Psoas muscle (tissue), 8 donors: Measurements from ENCODE around the gene TMEM114. TPM values are rescaled to one million over a fixed set of nuclear protein-coding genes. Genes with fewer than 3 reads are reported as not detected.

Source experiments
- ATAC-seq, 4 donors: fragments of 200-7000 bp; cut with Tn5 transposase; one replicate each; pipeline ENCODE4 v1.9.1; 2020; ENCODE audit warnings: moderate library complexity in 3 of 4, mild to moderate bottlenecking in 2 of 4
- DNase-seq, 2 donors: peaks; one replicate each; pipeline ENCODE4 v3.0.0-alpha.2; 2020
- H3K27ac ChIP-seq: fragments of 200-600 bp; one replicate; pipeline ENCODE4 v1.8.0; 2022
- H3K27me3 ChIP-seq, 3 donors: fragments of 200-600 bp in 1 of 3; one replicate each; pipeline versions ENCODE4 v1.6.1 to v1.8.0; 2013 to 2022; ENCODE audit warnings: low read length in 2 of 3, mild to moderate bottlenecking in 2 of 3, moderate library complexity in 1 of 3; ENCODE audit not compliant: insufficient read depth in 3 of 3
- H3K36me3 ChIP-seq, 2 donors: fragments of 200-600 bp in 1 of 2; one replicate each; pipeline versions ENCODE4 v1.6.1 to v1.8.0; 2013 to 2022; ENCODE audit warnings: low read depth in 1 of 2, mild to moderate bottlenecking in 1 of 2, moderate library complexity in 1 of 2; ENCODE audit not compliant: insufficient read depth in 1 of 2
- H3K4me1 ChIP-seq: fragments of 200-600 bp; one replicate; pipeline ENCODE4 v1.8.0; 2022
- H3K4me3 ChIP-seq: fragments of 200-600 bp; one replicate; pipeline ENCODE4 v1.8.0; 2022; ENCODE audit warnings: mild to moderate bottlenecking
- H3K9me3 ChIP-seq: fragments of 200-600 bp; one replicate; pipeline ENCODE4 v1.8.0; 2022
- CTCF ChIP-seq: fragments of 200-600 bp; IDR thresholded peaks from one replicate; pipeline ENCODE4 v1.8.0; 2022; ENCODE audit warnings: antibody characterized with exemption
- WGBS, 3 donors: extraction: QIAGEN DNeasy Blood & Tissue Kit; methylation state at CpG; one replicate each; pipeline versions ENCODE4 v1.1.6 to v1.1.7; 2013; 5-methylcytosine and 5-hydroxymethylcytosine counted together
- intact Hi-C, 2 donors: fragments of 100-400 bp; cut with DNase I; formaldehyde crosslinking; loops; one replicate each; pipeline versions ENCODE4 v1.11.0 to v1.14.2; 2022
- polyA plus RNA-seq, 3 donors: library from polyadenylated mRNA; stranded (reverse); fragments of 200-250 nt; gene quantifications; one replicate each; pipeline ENCODE4 v1.2.3, GENCODE V29; 2013
- total RNA-seq, 4 donors: library from RNA; stranded (reverse); fragmentation: NEBNext Ultra II Directional in 2 of 4; extraction: Animal tissue kit (Norgen Biotek cat#: 25700) in 2 of 4; gene quantifications; one replicate each; pipeline versions ENCODE4 v1.2.1 to v1.2.4, GENCODE V29; 2021 to 2023
- donor health status: healthy with polysubstance abuse.
- donor health status: DM: no; HTN: no; CAD: no; lungs with moderate emphysema.
- donor health status: Bipolar disorder and iron deficiency.
- donor health status: healthy.
- donor health status: DM: yes; HTN: yes; CAD: no.
- donor health status: DM: no; HTN: no; CAD: no.
- donor health status: DM: no; HTN: no; CAD: no.
- donor health status: DM: yes; HTN: yes; CAD: no.

Gene TMEM114
- total and polyA plus RNA-seq, 7 donors: not detected

GRCh38 chr16:8591451-8591850 lies 1.1 kb upstream of the TMEM114 start:
- 92 to 100% (median 97%) methylated on average over 3 of the region's 3 CpGs for WGBS, 3 donors
- intact Hi-C loops: no loop called here
- Histone ChIP-seq H3K27me3 (peaks cover 3 to 57% (median 23%) of the 10 kb centered on the region in 3 donors), H3K9me3 (peaks cover 5% of the 10 kb centered on the region), H3K27ac (no peak overlapping the region), H3K4me1 (no peaks in the 10 kb centered on the region), H3K36me3 (no peaks in the 10 kb centered on the region), H3K4me3 (no peak overlapping the region)
- TF ChIP-seq CTCF: no peak
- DNase-seq (no peak), ATAC-seq (no peak)

- intact Hi-C loops: no loop called here
- no peak for TF ChIP-seq CTCF
- peaks cover 0 to 57% (median 23%) of the 10 kb centered on the region in 3 donors for H3K27me3 ChIP-seq
Observed at GRCh38 chr16:8590811-8591210, 500 bp upstream of the TMEM114 start.

GRCh38 chr16:8589057-8589899 lies 1.0 kb downstream of the TMEM114 start:
- Histone ChIP-seq H3K27ac (no peak overlapping the region), H3K4me1 (no peaks in the 10 kb centered on the region), H3K27me3 (peaks cover 0 to 53% (median 23%) of the 10 kb centered on the region in 3 donors), H3K36me3 (no peaks in the 10 kb centered on the region), H3K4me3 (no peak overlapping the region), H3K9me3 (no peaks in the 10 kb centered on the region)
- intact Hi-C loops: no loop called here
- DNase-seq (no peak), ATAC-seq (peak in 1 of 4 donors; percentile 16)
- 0 to 1% (median 1%) methylated on average over 56 to 64 of the region's 64 CpGs for WGBS, 3 donors
- TF ChIP-seq CTCF: no peak

More at GRCh38 chr16:8590811-8591210, 500 bp upstream of the TMEM114 start:
- ATAC-seq: no peak
- no peak overlapping the region for H3K4me3 ChIP-seq
- no peaks in the 10 kb centered on the region for H3K9me3 ChIP-seq
- H3K36me3 ChIP-seq: no peaks in the 10 kb centered on the region
- WGBS, 3 donors: 93 to 97% (median 97%) methylated on average over 3 of the region's 3 CpGs
- DNase-seq: no peak
- H3K27ac ChIP-seq: no peak overlapping the region
- no peaks in the 10 kb centered on the region for H3K4me1 ChIP-seq

GRCh38 chr16:8588682-8589056 lies 1.6 kb downstream of the TMEM114 start:
- intact Hi-C loops: no loop called here
- no peak for TF ChIP-seq CTCF
- no peaks in the 10 kb centered on the region for H3K4me1 ChIP-seq
- H3K27me3 ChIP-seq: peaks cover 0 to 51% (median 23%) of the 10 kb centered on the region in 3 donors
- no peak overlapping the region for H3K4me3 ChIP-seq
- H3K36me3 ChIP-seq: no peaks in the 10 kb centered on the region
- no peak for ATAC-seq
- DNase-seq: no peak
- no peaks in the 10 kb centered on the region for H3K9me3 ChIP-seq
- H3K27ac ChIP-seq: no peak overlapping the region
- 1 to 3% (median 3%) methylated on average over 9 of the region's 9 CpGs for WGBS, 3 donors
